SK-N-SH (cell line): ENCODE data around the gene LARP4.

Experiments used
- CTCF ChIP-seq: fragments of 200-600 bp; sonication (generic); IDR thresholded peaks from 2 replicates; pipeline ENCODE4 v1.6.1; 2017; ENCODE audit warnings: antibody characterized with exemption, mild to moderate bottlenecking, moderate library complexity
- GATA2 ChIP-seq: sonication (generic); formaldehyde crosslinking; IDR thresholded peaks from 2 replicates; pipeline ENCODE4 v1.5.0; 2020; ENCODE audit warnings: mild to moderate bottlenecking, missing genetic modification reagents
- IRF3 ChIP-seq: fragments of 150-350 bp; IDR thresholded peaks from 2 replicates; pipeline ENCODE4 v1.6.1; 2016; ENCODE audit warnings: mild to moderate bottlenecking, low read depth, low read length
- JUND ChIP-seq: IDR thresholded peaks from 2 replicates; pipeline ENCODE4 v1.4.0; 2012
- PBX3 ChIP-seq: IDR thresholded peaks from 2 replicates; pipeline ENCODE4; 2012
- POLR2AphosphoS5 ChIP-seq: IDR thresholded peaks from 2 replicates; pipeline ENCODE4 v1.6.1; 2012; ENCODE audit warnings: low read depth, low read length
- SMC3 ChIP-seq: IDR thresholded peaks from 2 replicates; pipeline ENCODE4 v1.6.1; 2012; ENCODE audit warnings: low read depth, low read length, improper control_type of control experiment
- TEAD4 ChIP-seq: IDR thresholded peaks from 2 replicates; pipeline ENCODE4 v1.4.0; 2012; ENCODE audit warnings: mild to moderate bottlenecking, borderline replicate concordance; ENCODE audit not compliant: insufficient read depth
- USF2 ChIP-seq: fragments of 150-350 bp; IDR thresholded peaks from 2 replicates; pipeline ENCODE4 v1.6.1; 2017; ENCODE audit warnings: antibody characterized with exemption, low read length, low read depth, borderline replicate concordance
- YY1 ChIP-seq: IDR thresholded peaks from 2 replicates; pipeline ENCODE4 v1.4.0; 2012; ENCODE audit warnings: low read depth, mild to moderate bottlenecking
- TF ChIP-seq, protein P1 (sequence below): IDR thresholded peaks from 2 replicates; pipeline ENCODE4 v1.4.0; 2012; ENCODE audit warnings: low read depth

DNA sequence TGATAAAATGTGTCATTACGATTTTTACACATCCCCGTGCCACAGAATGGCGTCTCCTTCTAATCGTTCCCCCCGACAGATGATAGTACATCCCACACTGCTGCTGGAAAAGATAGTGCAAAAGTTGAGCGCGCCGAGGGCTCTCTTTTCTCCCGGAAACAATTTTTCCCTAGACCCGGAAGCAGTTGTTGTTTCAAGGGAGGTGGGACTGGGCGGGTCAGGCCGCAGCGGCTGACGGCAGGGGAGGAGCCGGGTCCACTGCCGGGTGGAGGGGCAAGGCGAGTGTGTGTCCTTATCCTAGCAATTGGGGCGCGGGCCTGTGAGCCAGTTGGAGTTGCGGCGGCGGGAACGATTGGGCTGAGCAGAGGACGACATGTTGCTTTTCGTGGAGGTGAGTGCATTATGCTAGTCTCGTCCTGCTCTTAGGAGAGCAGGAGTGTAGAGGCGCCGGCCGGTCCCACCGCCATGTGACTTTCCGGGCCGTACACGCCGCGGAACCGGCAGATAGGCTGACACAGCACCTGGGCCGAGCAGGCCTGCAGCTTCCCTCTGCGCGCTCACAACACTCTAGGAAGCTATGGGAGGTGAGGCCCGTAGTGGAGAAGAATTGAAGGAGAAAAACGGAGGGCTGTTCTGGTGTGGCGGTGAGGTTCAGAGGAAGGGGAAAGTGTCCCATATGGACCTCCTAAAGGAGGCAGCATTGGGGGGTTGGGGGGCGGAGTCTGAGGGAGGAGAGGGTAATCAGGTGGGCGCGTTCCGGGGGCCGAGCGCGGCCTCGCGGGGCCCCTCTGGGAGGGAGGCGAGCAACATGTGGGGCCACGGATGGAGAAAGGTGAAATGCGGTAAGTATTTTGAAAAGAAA, at the start of gene LARP4:
- TF ChIP-seq CTCF (no peak), POLR2AphosphoS5 (peak; percentile 93), YY1 (peak; percentile 72), IRF3 (no peak), PBX3 (no peak), SMC3 (no peak), GATA2 (CRISPR knock-in tag) (0 out of 2 replicates have a peak, but pooled peaks have one; percentile 23), TEAD4 (no peak), JUND (no peak), USF2 (no peak)
- TF ChIP-seq, protein P1, sequence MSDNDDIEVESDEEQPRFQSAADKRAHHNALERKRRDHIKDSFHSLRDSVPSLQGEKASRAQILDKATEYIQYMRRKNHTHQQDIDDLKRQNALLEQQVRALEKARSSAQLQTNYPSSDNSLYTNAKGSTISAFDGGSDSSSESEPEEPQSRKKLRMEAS = peak; percentile 94
